HG03460 (cell line): ENCODE results near the gene ZNF429.
"Not testable (repeated sequence)": the region's sequence is repeated elsewhere in the genome, so short reads cannot be mapped to it uniquely, and the experiment has no call there.

Experiments used
- ATAC-seq: cut with Tn5 transposase; IDR thresholded peaks from one replicate; pipeline ENCODE4 v1.9.1; 2021; ENCODE audit not compliant: unreplicated experiment

The ZNF429 gene

GRCh38 chr19:21513651-21514050 is 8.2 kb downstream of the ZNF429 start:
- ATAC-seq = no peak

GRCh38 chr19:21519488-21519887 is 14.1 kb downstream of the ZNF429 start:
- ATAC-seq = no peak

DNA sequence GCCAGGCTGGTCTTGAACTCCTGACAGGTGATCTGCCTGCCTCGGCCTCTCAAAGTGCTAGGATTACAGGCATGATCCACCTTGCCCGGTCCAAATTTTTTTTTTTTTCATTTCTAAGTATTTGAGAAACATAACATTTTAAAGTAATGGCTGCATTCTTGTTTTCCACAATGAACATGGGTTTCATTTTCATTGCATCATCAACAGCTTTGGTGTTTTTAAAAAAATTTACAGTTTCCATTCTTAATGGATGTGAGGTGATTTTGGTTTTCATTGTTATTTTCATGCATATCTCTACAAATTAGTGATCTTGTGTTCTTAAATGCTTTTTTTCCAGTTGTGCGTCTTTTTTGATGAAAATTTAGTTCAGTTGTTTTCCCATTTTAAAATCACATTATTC is 27.5 kb downstream of the ZNF429 start:
- ATAC-seq = no peak

DNA sequence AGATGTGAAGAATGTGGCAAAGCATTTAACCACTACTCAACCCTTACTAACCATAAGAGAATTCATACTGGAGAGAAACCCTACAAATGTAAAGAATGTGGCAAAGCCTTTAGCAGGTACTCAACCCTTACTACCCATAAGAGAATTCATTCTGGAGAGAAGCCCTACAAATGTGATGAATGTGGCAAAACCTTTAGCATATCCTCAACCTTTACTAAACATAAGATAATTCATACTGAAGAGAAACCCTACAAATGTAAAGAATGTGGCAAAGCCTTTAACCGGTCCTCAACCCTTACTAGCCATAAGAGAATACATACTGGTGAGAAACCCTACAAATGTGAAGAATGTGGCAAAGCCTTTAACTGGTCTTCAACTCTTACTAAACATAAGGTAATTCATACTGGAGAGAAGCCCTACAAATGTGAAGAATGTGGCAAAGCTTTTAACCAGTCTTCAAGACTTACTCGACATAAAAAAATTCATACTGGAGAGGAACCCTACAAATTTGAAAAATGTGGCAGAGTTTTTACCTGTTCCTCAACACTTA is 31.4 kb downstream of the ZNF429 start:
- not testable (repeated sequence) for ATAC-seq

GRCh38 chr19:21559444-21559843 is 54.0 kb downstream of the ZNF429 start:
- ATAC-seq = no peak

DNA sequence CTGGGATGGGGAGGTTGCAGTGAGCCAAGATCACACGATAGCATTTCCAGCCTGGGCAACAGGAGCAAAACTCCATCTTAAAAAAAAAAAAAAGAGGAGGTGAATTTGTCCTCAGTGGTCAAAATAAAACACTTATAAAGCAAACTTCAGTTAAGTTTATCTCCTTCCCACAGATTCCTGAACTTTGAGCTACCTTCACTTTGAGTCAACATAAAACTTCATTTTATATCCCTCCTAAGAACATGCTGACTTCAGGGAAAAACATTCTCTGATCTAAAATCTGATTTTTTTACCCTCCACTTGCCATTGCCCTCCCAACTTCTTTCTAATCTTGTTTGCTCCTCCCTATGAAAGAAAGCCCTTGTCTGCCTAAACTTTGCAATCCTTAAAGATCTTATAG is 59.0 kb downstream of the ZNF429 start:
- ATAC-seq = no peak

DNA sequence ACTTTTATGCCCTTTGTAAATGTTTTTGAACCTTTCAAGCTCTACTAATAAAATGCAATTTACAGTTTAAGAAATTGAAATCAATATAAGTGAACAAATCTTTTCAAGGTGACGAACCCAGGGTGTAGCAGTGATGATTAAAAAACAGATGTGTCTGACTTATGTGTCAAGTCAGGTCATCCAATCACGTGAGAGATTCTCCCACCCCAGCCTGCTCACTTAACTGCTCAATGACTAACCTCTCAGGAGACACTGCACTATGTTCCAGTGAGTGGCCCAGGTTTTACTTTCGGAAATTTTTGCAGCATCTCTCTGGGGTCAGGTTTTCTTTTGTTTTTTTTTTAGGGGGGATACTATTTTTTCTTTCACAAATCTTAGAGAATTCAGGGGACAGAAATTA is 60.7 kb downstream of the ZNF429 start:
- ATAC-seq = no peak

- ATAC-seq = not testable (repeated sequence)
These were observed 62.4 kb downstream of the ZNF429 start for GRCh38 chr19:21567806-21568205.

GRCh38 chr19:21568816-21569493 is 63.6 kb downstream of the ZNF429 start:
- ATAC-seq = no peak

DNA sequence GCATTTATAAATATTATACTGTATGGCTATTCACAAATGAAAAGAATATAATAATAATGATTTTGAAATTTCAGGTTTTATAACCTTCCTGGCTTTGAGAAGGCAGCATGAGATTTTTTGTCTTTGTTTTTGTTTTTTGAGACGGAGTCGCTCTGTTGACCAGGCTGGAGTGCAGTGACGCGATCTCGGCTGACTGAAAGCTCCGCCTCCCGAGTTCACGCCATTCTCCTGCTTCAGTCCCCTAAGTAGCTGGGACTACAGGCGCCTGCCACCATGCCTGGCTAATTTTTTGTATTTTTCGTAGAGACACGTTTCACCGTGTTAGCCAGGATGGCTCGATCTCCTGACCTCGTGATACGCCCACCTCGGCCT is 64.1 kb downstream of the ZNF429 start:
- ATAC-seq = no peak

DNA sequence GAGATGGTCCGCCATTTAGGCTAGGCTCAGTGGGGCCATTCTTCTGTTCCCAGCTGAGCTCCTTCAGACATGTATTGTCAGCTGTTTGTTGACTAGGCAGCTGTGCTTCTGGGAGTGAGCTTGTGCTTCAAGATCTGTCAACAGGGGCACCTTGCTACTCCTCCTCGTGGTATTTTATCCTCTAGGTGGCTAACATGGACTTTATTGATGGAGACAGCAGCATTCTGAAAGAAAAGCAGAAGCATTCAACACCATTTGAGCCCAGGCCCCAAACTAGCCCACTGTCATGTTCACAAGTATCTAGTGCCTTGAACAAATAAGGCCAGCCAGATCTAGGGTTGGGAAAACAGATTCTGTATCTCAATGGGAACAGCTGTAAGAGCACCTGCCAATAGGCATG is 65.9 kb downstream of the ZNF429 start:
- no peak for ATAC-seq

- no peak for ATAC-seq
These were observed 69.2 kb downstream of the ZNF429 start for GRCh38 chr19:21574607-21575006.

GRCh38 chr19:21576481-21576880 is 71.1 kb downstream of the ZNF429 start:
- ATAC-seq = no peak

- no peak for ATAC-seq
These were observed 74.7 kb downstream of the ZNF429 start for GRCh38 chr19:21580101-21580500.

DNA sequence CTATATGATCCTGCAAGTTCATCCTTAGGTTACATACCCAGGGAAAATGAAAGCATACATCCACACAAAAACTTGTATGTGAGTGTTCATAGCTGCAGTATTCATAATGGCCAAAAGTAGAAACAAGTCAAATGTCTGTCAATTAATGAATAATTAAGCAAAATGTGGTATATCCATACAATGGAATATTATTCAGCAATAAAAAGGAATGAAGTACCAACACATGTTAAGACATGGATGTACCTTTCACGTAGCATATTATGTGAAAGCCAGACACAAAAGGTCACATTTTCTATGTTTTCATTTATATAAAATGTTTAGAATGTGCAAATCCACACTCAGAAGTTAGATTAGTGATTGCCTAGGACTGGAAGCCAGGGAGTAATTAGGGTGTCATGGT is 75.4 kb downstream of the ZNF429 start:
- no peak for ATAC-seq

DNA sequence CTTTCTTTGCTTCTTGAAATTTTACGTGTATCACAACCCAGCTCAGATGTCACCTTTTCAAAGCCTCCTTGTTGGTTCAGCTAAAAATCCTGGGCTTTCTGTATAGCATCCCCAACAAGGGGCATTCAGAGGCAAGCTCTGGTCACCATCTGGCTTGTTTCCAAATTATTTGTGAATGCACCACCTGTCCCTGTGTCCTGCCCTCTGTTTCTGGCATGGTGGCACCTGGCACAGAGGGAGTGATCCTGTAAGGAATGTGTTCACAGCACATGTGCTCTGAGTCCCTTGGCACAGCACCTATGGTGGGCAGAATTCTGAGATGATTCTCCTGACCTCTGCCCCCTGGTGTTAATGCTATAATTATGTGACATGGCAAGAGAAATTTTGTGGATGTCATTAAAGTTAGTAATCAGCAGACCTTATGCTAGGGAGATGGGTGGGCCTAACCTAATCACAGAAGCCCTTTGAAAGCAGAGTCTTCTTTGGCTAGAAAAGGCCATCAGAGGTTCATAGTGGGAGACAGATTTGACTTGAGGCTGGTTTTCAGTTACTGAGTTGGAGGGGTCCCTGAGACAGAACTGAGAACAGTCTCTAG is 76.3 kb downstream of the ZNF429 start:
- no peak for ATAC-seq

DNA sequence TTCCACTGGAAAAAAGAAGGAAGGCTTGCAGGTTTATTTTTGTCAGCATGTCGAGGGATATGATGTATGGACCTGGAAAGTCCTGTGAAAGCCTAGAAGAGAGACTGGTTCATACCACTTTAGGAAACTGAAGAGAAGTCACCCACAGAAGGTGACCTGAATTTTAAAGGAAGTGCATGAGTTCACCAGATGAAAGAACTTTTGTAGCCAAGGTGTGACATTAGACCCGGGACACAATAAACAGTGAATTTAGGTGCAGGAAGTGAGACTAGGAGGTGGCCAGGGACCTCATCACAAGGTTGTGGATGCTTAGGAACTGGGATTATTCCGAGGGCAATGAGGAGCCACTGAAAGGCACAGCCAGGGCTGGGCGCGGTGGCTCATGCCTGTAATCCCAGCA is 79.1 kb downstream of the ZNF429 start:
- ATAC-seq = no peak

GRCh38 chr19:21585281-21585890 is 80.0 kb downstream of the ZNF429 start:
- ATAC-seq = no peak

DNA sequence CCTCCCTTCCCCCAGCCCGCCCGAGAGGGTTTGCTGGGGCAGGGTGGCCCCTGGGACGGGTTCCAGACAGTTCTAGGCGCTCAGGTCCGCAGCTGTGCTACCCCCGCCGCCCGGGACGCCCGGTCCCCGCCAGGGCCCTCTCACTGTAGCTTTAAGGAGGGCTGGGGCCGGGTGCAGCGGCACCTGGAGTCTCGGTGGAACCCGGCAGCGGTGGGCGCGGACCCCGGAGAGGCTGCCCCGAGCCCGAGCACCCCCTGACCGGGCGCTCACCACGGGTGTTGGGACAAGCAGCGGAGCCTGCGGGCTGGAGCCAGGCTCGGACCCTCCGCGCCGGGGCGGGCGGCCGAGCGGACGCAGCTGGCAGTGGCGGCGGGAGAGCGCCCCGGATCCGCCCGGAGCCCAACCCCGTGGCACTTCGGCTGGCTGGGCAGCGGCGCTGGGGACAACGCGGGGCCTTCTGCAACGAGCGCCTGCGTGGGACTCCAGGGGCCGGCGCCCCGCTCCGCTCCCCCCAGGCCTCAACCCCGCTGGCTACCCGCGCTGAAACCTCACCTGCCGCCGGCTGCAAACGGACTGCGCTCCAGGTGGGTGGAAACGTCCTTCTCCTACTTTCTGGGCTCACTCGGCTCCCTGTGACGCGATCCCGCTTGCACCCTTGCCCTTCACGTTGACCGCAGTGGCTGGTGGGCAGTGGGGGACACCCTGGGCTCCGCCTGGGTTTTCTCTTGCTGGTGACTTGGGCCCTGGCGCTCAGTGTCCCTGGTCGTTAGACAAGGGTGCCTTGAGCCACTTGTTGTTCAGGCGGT is 81.1 kb downstream of the ZNF429 start:
- no peak for ATAC-seq

DNA sequence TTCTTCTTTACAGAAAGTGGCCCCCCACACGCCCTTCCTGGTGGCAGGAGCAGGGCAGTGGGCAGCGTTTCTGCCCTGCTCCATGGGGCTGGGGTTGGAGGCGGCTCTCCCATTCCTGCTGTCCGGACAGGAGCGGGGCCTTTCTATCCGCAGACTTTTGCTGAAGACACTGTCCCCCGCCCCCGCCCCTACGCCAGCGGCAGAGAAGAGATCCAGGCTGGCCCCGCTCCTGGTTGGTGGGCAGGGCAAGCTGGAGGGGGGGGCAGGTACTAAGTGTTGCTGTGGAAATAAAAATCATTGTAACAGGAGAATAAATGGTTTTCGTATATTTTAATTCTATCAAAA is 81.7 kb downstream of the ZNF429 start:
- no peak for ATAC-seq

- ATAC-seq = no peak
These were observed 82.1 kb downstream of the ZNF429 start for GRCh38 chr19:21587549-21587948.
